Astrocyte (in vitro differentiated cells and primary cell): ENCODE results near the gene SNAPC1. TPM values are rescaled to one million over a fixed set of nuclear protein-coding genes. Genes with fewer than 3 reads are reported as not detected.

ENCODE experiments used
- DNase-seq: peaks from one replicate; pipeline ENCODE4 v3.0.0-alpha.2; 2010; ENCODE audit warnings: low read depth
- FAIRE-seq: peaks from 2 replicates; lab custom pipeline; 2011; peaks lifted over from hg19 to GRCh38; lab: Jason Lieb, UNC
- H2AFZ ChIP-seq: 2 replicates; pipeline ENCODE4 v1.6.0; 2012; ENCODE audit warnings: low read depth, low read length, inconsistent platforms
- H3K27ac ChIP-seq: 2 replicates; pipeline ENCODE4 v1.5.1; 2011; ENCODE audit warnings: low read depth, low read length, inconsistent platforms
- H3K27me3 ChIP-seq: 2 replicates; pipeline ENCODE4 v1.6.0; 2011; ENCODE audit warnings: low read length, inconsistent platforms; ENCODE audit not compliant: insufficient read depth
- H3K36me3 ChIP-seq: 2 replicates; pipeline ENCODE4 v1.5.1; 2011; ENCODE audit warnings: low read length, inconsistent platforms; ENCODE audit not compliant: insufficient read depth
- H3K4me1 ChIP-seq: 2 replicates; pipeline ENCODE4 v1.5.1; 2011; ENCODE audit warnings: low read length, inconsistent platforms; ENCODE audit not compliant: insufficient read depth
- H3K4me2 ChIP-seq: 2 replicates; pipeline ENCODE4 v1.6.0; 2012; ENCODE audit warnings: low read length, inconsistent platforms
- H3K4me3 ChIP-seq: 2 replicates; pipeline ENCODE4 v1.5.1; 2011; ENCODE audit warnings: low read depth, mild to moderate bottlenecking, low read length, inconsistent platforms; ENCODE audit not compliant: insufficient read depth
- H3K79me2 ChIP-seq: 2 replicates; pipeline ENCODE4 v1.6.0; 2012; ENCODE audit warnings: mild to moderate bottlenecking, low read length, inconsistent platforms; ENCODE audit not compliant: insufficient read depth
- H3K9ac ChIP-seq: 2 replicates; pipeline ENCODE4 v1.6.0; 2012; ENCODE audit warnings: mild to moderate bottlenecking, low read length, inconsistent platforms
- H3K9me3 ChIP-seq: 2 replicates; pipeline ENCODE4 v1.5.1; 2012; ENCODE audit warnings: low read depth, mild to moderate bottlenecking, low read length, inconsistent platforms; ENCODE audit not compliant: insufficient read depth
- H4K20me1 ChIP-seq: 2 replicates; pipeline ENCODE4 v1.6.0; 2012; ENCODE audit warnings: low read length, inconsistent platforms; ENCODE audit not compliant: insufficient read depth
- H3K27ac Mint-ChIP-seq: one replicate; pipeline ENCODE4 v1.8.0; 2021; ENCODE audit warnings: mild to moderate bottlenecking, mixed read lengths; ENCODE audit not compliant: unreplicated experiment
- H3K27me3 Mint-ChIP-seq: one replicate; pipeline ENCODE4 v1.8.0; 2021; ENCODE audit warnings: low read depth, mixed read lengths; ENCODE audit not compliant: unreplicated experiment
- H3K36me3 Mint-ChIP-seq: one replicate; pipeline ENCODE4 v1.8.0; 2021; ENCODE audit warnings: low read depth, mixed read lengths; ENCODE audit not compliant: unreplicated experiment
- H3K4me1 Mint-ChIP-seq: one replicate; pipeline ENCODE4 v1.8.0; 2021; ENCODE audit warnings: low read depth, mixed read lengths; ENCODE audit not compliant: unreplicated experiment
- H3K4me3 Mint-ChIP-seq: one replicate; pipeline ENCODE4 v1.8.0; 2021; ENCODE audit warnings: mild to moderate bottlenecking, moderate library complexity, mixed read lengths; ENCODE audit not compliant: unreplicated experiment
- H3K9me3 Mint-ChIP-seq: one replicate; pipeline ENCODE4 v1.8.0; 2021; ENCODE audit warnings: mild to moderate bottlenecking, mixed read lengths; ENCODE audit not compliant: unreplicated experiment
- CTCF ChIP-seq: IDR thresholded peaks from 2 replicates; pipeline ENCODE4 v1.5.1; 2011; ENCODE audit warnings: low read depth, mild to moderate bottlenecking, inconsistent platforms, low read length, moderate library complexity; ENCODE audit not compliant: insufficient read depth
- EZH2 ChIP-seq: IDR thresholded peaks from 2 replicates; pipeline ENCODE4 v1.6.1; 2012; ENCODE audit warnings: mild to moderate bottlenecking, low read length, inconsistent platforms; ENCODE audit not compliant: insufficient read depth
- total RNA-seq: library from RNA; stranded (reverse); gene quantifications from 2 replicates; pipeline ENCODE4 v1.2.1, GENCODE V29; 2021

Gene SNAPC1
- total RNA-seq, 1 donor from 2014 or later: 14.1 TPM

DNA sequence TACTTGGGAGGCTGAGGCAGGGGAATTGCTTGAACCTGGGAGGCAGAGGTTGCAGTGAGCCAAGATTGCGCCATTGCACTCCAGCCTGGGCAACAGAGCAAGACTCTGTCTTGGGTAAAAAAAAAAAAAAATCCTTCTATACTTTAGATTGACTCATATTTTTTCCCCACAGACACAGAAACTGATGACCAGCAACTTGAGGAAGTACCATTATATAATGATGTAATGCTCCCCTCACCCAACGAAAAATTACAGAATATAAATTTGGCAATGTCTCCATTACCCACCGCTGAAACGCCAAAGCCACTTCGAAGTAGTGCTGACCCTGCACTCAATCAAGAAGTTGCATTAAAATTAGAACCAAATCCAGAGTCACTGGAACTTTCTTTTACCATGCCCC lies 24.3 kb upstream of the SNAPC1 start:
- no peak overlapping the region for H3K9ac ChIP-seq
- no peak overlapping the region for H2AFZ ChIP-seq

GRCh38 chr14:61739133-61739532 lies 23.1 kb upstream of the SNAPC1 start:
- Mint-ChIP-seq H3K27me3 (no peaks in the 10 kb centered on the region), H3K9me3 (no peaks in the 10 kb centered on the region), H3K4me1 (peaks cover 6% of the 10 kb centered on the region), H3K4me3 (no peak overlapping the region), H3K27ac (no peak overlapping the region), H3K36me3 (peaks cover 21% of the 10 kb centered on the region)
- no peak overlapping the region for H3K9ac ChIP-seq
- peaks cover 63% of the 10 kb centered on the region for H3K79me2 ChIP-seq
- H3K27ac ChIP-seq: no peak overlapping the region
- H3K36me3 ChIP-seq: peaks cover 78% of the 10 kb centered on the region
- H4K20me1 ChIP-seq: peaks cover 52% of the 10 kb centered on the region
- no peaks in the 10 kb centered on the region for H3K27me3 ChIP-seq
- H3K4me1 ChIP-seq: no peaks in the 10 kb centered on the region
- FAIRE-seq (no peak), DNase-seq (no peak)
- H3K4me2 ChIP-seq: no peak overlapping the region
- H3K4me3 ChIP-seq: no peak overlapping the region
- no peaks in the 10 kb centered on the region for H3K9me3 ChIP-seq
- H2AFZ ChIP-seq: no peak overlapping the region
- TF ChIP-seq EZH2 (no peak), CTCF (no peak)

More for the DNA sequence above, 24.3 kb upstream of the SNAPC1 start:
- Mint-ChIP-seq H3K27me3 (no peaks in the 10 kb centered on the region), H3K27ac (peak overlapping the region; percentile 62), H3K9me3 (no peaks in the 10 kb centered on the region), H3K4me3 (no peak overlapping the region), H3K36me3 (peaks cover 18% of the 10 kb centered on the region), H3K4me1 (peaks cover 6% of the 10 kb centered on the region)
- no peak for DNase-seq
- H3K4me1 ChIP-seq: no peaks in the 10 kb centered on the region
- TF ChIP-seq EZH2 (no peak), CTCF (no peak)
- no peak for FAIRE-seq
- peaks cover 73% of the 10 kb centered on the region for H3K79me2 ChIP-seq
- no peak overlapping the region for H3K4me2 ChIP-seq
- H3K9me3 ChIP-seq: no peaks in the 10 kb centered on the region
- peaks cover 78% of the 10 kb centered on the region for H3K36me3 ChIP-seq
- no peak overlapping the region for H3K4me3 ChIP-seq
- peaks cover 49% of the 10 kb centered on the region for H4K20me1 ChIP-seq
- H3K27me3 ChIP-seq: no peaks in the 10 kb centered on the region
- no peak overlapping the region for H3K27ac ChIP-seq

DNA sequence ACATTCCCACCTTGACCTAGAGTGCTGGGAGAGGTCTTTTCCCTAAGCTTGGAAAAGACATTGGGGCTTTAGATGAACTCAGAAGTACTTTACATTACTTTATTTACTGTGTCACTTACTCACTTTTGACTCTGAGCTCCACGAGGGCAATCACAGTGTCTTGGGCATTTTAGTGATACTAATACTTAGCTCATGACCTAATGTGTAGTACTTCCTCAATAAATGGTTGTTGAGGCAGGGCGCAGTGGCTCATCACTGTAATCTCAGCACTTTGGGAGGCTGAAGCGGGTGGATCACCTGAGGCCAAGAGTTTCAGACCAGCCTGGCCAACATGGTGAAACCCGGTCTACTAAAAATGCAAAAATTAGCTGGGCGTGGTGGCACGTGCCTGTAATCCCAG lies 19.8 kb upstream of the SNAPC1 start:
- Histone ChIP-seq H3K27ac (no peak overlapping the region), H3K79me2 (peaks cover 39% of the 10 kb centered on the region), H3K4me2 (no peak overlapping the region), H3K4me1 (no peaks in the 10 kb centered on the region), H3K9ac (no peak overlapping the region), H3K27me3 (no peaks in the 10 kb centered on the region), H3K9me3 (no peaks in the 10 kb centered on the region), H3K36me3 (peaks cover 73% of the 10 kb centered on the region), H2AFZ (no peak overlapping the region), H4K20me1 (peaks cover 58% of the 10 kb centered on the region), H3K4me3 (no peak overlapping the region)
- no peak overlapping the region for H3K4me3 Mint-ChIP-seq
- DNase-seq (no peak), FAIRE-seq (no peak)
- no peaks in the 10 kb centered on the region for H3K9me3 Mint-ChIP-seq
- H3K27me3 Mint-ChIP-seq: no peaks in the 10 kb centered on the region
- peaks cover 37% of the 10 kb centered on the region for H3K36me3 Mint-ChIP-seq
- H3K27ac Mint-ChIP-seq: no peak overlapping the region
- H3K4me1 Mint-ChIP-seq: peaks cover 10% of the 10 kb centered on the region
- TF ChIP-seq CTCF (no peak), EZH2 (no peak)
